Natural killer cell (primary cell): ENCODE results near the gene TMEM51. TPM values are rescaled to one million over a fixed set of nuclear protein-coding genes. Genes with fewer than 3 reads are reported as not detected.

Experiments
- ATAC-seq, 3 donors: fragments of 150-1000 bp in 2 of 3; fragments of 200-7000 bp in 1 of 3; cut with Tn5 transposase; 1 replicate in 1 of 3; 2 replicates in 2 of 3; pipeline ENCODE4 v1.10.0; 2021; ENCODE audit warnings: mild to moderate bottlenecking in 2 of 3, moderate library complexity in 2 of 3
- DNase-seq, 2 donors: peaks; one replicate each; pipeline versions ENCODE4 v3.0.0 to v3.0.0-alpha.2; 2013 to 2021; ENCODE audit warnings: mixed read lengths in 1 of 2
- H3K27ac ChIP-seq: one replicate; pipeline ENCODE4 v1.5.1; 2013; ENCODE audit warnings: mild to moderate bottlenecking, low read length
- H3K27me3 ChIP-seq: one replicate; pipeline ENCODE4 v1.6.1; 2013; ENCODE audit warnings: low read length; ENCODE audit not compliant: control insufficient read depth, insufficient read depth
- H3K36me3 ChIP-seq: one replicate; pipeline ENCODE4 v1.6.1; 2013; ENCODE audit warnings: low read length; ENCODE audit not compliant: control insufficient read depth, insufficient read depth
- H3K4me1 ChIP-seq: one replicate; pipeline ENCODE4 v1.6.1; 2013; ENCODE audit warnings: low read length; ENCODE audit not compliant: control insufficient read depth, insufficient read depth
- H3K4me3 ChIP-seq: one replicate; pipeline ENCODE4 v1.5.1; 2013; ENCODE audit warnings: low read length
- H3K9me3 ChIP-seq: one replicate; pipeline ENCODE4 v1.6.1; 2013; ENCODE audit warnings: low read length; ENCODE audit not compliant: control insufficient read depth, insufficient read depth
- H3K27ac Mint-ChIP-seq, 2 donors: one replicate each; pipeline ENCODE4 v1.8.0; 2022; ENCODE audit warnings: mild to moderate bottlenecking in 2 of 2, mixed read lengths in 2 of 2, moderate library complexity in 1 of 2
- H3K27me3 Mint-ChIP-seq, 2 donors: one replicate each; pipeline ENCODE4 v1.8.0; 2022; ENCODE audit warnings: low read depth in 2 of 2, mixed read lengths in 2 of 2
- H3K36me3 Mint-ChIP-seq: one replicate; pipeline ENCODE4 v1.8.0; 2022; ENCODE audit warnings: mixed read lengths
- H3K4me1 Mint-ChIP-seq, 2 donors: one replicate each; pipeline ENCODE4 v1.8.0; 2022; ENCODE audit warnings: mixed read lengths in 2 of 2
- H3K4me3 Mint-ChIP-seq: one replicate; pipeline ENCODE4 v1.8.0; 2022; ENCODE audit warnings: mild to moderate bottlenecking, moderate library complexity, mixed read lengths
- H3K9me3 Mint-ChIP-seq, 2 donors: one replicate each; pipeline ENCODE4 v1.8.0; 2022; ENCODE audit warnings: mixed read lengths in 2 of 2
- CTCF ChIP-seq: fragments of 200-600 bp; IDR thresholded peaks from one replicate; pipeline ENCODE4 v1.8.0; 2022; ENCODE audit warnings: antibody characterized with exemption
- WGBS: methylation state at CpG from one replicate; pipeline ENCODE4 v1.1.7; 2013; ENCODE audit warnings: missing lambda C conversion rate; ENCODE audit not compliant: insufficient coverage; 5-methylcytosine and 5-hydroxymethylcytosine counted together
- intact Hi-C: fragments of 100-400 bp; cut with micrococcal nuclease; formaldehyde crosslinking; loops from one replicate; pipeline ENCODE4 v1.14.2; 2022
- total RNA-seq, 4 donors: library from RNA; stranded (reverse); fragments of 120-200 nt in 1 of 4; gene quantifications; one replicate each; pipeline versions ENCODE4 v1.2.3 to v1.2.4, GENCODE V29; 2013 to 2022

TMEM51 gene
- total RNA-seq, 3 donors from 2014 or later (not counting 1 experiment from before 2014, with no cell fraction given), result not detected

- H3K27ac ChIP-seq, result no peak overlapping the region
- 91% methylated on average over 4 of the region's 4 CpGs for WGBS
- H3K4me1 ChIP-seq, result peaks cover 11% of the 10 kb centered on the region
- DNase-seq (no peak), ATAC-seq (no peak)
- TF ChIP-seq CTCF, result no peak
- Mint-ChIP-seq H3K9me3 (no peaks in the 10 kb centered on the region), H3K4me3 (no peak overlapping the region), H3K4me1 (peaks cover 17 to 18% of the 10 kb centered on the region in 2 donors), H3K36me3 (no peaks in the 10 kb centered on the region), H3K27me3 (peaks cover 0 to 13% of the 10 kb centered on the region in 2 donors), H3K27ac (no peak overlapping the region)
- intact Hi-C loops, result no loop called here
- no peaks in the 10 kb centered on the region for H3K27me3 ChIP-seq
- H3K36me3 ChIP-seq, result no peaks in the 10 kb centered on the region
- H3K9me3 ChIP-seq, result no peaks in the 10 kb centered on the region
- H3K4me3 ChIP-seq, result no peak overlapping the region
Observed at GRCh38 chr1:15222653-15223303, 69.2 kb downstream of the TMEM51 start.

GRCh38 chr1:15224259-15224869, 70.8 kb downstream of the TMEM51 start:
- Histone ChIP-seq H3K9me3 (no peaks in the 10 kb centered on the region), H3K36me3 (no peaks in the 10 kb centered on the region), H3K27ac (no peak overlapping the region), H3K4me1 (no peaks in the 10 kb centered on the region), H3K4me3 (no peak overlapping the region), H3K27me3 (no peaks in the 10 kb centered on the region)
- no peak for ATAC-seq
- Mint-ChIP-seq H3K27me3 (peaks cover 0 to 13% of the 10 kb centered on the region in 2 donors), H3K4me1 (peaks cover 1 to 2% of the 10 kb centered on the region in 2 donors), H3K9me3 (no peaks in the 10 kb centered on the region), H3K36me3 (no peaks in the 10 kb centered on the region), H3K4me3 (no peak overlapping the region), H3K27ac (peak overlapping the region in 1 of 2 donors; percentile 9)
- intact Hi-C loops, result no loop called here
- DNase-seq, result no peak
- TF ChIP-seq CTCF, result no peak
- 65% methylated on average over 8 of the region's 8 CpGs for WGBS

- Histone ChIP-seq H3K9me3 (no peaks in the 10 kb centered on the region), H3K4me1 (no peaks in the 10 kb centered on the region), H3K36me3 (no peaks in the 10 kb centered on the region), H3K4me3 (no peak overlapping the region), H3K27me3 (no peaks in the 10 kb centered on the region), H3K27ac (no peak overlapping the region)
- WGBS, result 70% methylated on average over 4 of the region's 4 CpGs
- H3K4me1 Mint-ChIP-seq, result no peaks in the 10 kb centered on the region
- no peaks in the 10 kb centered on the region for H3K36me3 Mint-ChIP-seq
- H3K9me3 Mint-ChIP-seq, result no peaks in the 10 kb centered on the region
- peak overlapping the region in 1 of 2 donors; percentile 9 for H3K27ac Mint-ChIP-seq
- no peak for TF ChIP-seq CTCF
- peaks cover 0 to 13% of the 10 kb centered on the region in 2 donors for H3K27me3 Mint-ChIP-seq
- no peak overlapping the region for H3K4me3 Mint-ChIP-seq
- ATAC-seq (no peak), DNase-seq (no peak)
- intact Hi-C loops, result no loop called here
Observed at GRCh38 chr1:15224974-15225373, 71.4 kb downstream of the TMEM51 start.
